22Rv1 (cell line): Measurements from ENCODE around the gene TBXT.
"Not testable (repeated sequence)": the region's sequence is repeated elsewhere in the genome, so short reads cannot be mapped to it uniquely, and the experiment has no call there.

Experiments used
- H3K27ac ChIP-seq: fragments of 450-650 bp; 2 replicates; pipeline ENCODE4 v1.5.1; 2017
- ZFX ChIP-seq: fragments of 450-650 bp; IDR thresholded peaks from 2 replicates; pipeline ENCODE4 v1.6.1; 2017; ENCODE audit warnings: antibody characterized with exemption, borderline replicate concordance
- TF ChIP-seq, protein P1 (sequence below): fragments of 450-650 bp; IDR thresholded peaks from 2 replicates; pipeline ENCODE4 v1.5.1; 2017; ENCODE audit warnings: mild to moderate bottlenecking

The TBXT gene

DNA sequence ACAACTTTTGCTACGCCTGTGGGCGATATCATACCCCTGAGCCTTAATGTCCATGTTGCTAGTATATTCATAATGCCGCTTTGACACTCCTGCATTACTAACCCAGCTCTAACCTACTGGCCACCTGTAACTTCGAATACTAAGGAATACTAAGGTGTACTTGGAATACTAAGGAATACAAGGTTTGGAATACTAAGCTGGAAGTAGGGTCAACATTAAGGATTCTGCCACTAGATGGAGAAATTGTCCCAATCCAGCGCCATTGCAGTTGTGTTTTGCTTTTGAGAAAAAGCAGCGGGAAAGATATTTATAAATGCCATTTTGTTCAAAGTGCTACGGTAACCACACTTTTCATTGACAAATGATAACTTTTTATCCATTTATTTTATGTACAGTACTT lies 10.7 kb downstream of the TBXT start:
- no peak overlapping the region for H3K27ac ChIP-seq
- no peak for TF ChIP-seq ZFX
- TF ChIP-seq, protein P1, sequence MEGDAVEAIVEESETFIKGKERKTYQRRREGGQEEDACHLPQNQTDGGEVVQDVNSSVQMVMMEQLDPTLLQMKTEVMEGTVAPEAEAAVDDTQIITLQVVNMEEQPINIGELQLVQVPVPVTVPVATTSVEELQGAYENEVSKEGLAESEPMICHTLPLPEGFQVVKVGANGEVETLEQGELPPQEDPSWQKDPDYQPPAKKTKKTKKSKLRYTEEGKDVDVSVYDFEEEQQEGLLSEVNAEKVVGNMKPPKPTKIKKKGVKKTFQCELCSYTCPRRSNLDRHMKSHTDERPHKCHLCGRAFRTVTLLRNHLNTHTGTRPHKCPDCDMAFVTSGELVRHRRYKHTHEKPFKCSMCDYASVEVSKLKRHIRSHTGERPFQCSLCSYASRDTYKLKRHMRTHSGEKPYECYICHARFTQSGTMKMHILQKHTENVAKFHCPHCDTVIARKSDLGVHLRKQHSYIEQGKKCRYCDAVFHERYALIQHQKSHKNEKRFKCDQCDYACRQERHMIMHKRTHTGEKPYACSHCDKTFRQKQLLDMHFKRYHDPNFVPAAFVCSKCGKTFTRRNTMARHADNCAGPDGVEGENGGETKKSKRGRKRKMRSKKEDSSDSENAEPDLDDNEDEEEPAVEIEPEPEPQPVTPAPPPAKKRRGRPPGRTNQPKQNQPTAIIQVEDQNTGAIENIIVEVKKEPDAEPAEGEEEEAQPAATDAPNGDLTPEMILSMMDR: peak; percentile 14; the same call in 1 of the 2 replicates

DNA sequence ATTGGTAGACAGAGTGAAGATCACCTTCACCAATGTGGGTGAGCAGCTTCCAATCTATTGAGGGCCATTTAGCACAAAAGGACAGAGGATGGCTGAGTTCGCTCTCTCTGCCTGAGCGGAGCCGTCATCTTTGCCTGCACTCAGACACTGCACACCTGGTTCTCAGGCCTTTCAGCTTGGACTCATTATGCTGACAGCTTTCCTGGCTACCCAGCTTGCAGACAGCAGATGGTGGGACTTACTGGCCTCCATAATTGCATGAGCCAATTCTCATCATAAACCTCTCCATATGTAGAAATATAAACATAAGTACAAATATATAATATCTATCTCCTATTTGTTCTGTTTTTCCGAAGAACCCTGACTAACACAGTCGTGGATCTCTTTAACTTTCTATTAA lies 13.7 kb downstream of the TBXT start:
- no peak overlapping the region for H3K27ac ChIP-seq
- TF ChIP-seq, protein P1: no peak
- TF ChIP-seq ZFX: no peak

DNA sequence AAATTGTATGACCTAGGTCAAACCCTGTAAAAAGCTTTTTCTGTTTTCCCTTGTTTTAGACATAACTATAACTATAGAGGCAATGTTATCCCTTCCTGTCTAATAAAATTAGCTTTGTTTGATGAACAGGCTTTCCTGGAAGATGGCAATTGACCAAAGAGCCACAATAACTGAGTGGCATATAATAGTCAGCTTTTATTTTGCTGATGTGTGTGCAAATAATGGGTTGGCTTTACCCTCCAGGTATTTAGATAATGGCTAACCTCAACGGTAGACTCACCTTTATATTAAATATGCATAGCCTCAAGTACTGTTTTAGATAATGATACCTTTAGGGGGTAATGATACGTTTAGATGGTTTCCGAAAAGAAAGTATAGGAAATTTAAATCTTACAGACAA lies 15.0 kb downstream of the TBXT start:
- no peak for TF ChIP-seq ZFX
- TF ChIP-seq, protein P1: no peak
- no peak overlapping the region for H3K27ac ChIP-seq

DNA sequence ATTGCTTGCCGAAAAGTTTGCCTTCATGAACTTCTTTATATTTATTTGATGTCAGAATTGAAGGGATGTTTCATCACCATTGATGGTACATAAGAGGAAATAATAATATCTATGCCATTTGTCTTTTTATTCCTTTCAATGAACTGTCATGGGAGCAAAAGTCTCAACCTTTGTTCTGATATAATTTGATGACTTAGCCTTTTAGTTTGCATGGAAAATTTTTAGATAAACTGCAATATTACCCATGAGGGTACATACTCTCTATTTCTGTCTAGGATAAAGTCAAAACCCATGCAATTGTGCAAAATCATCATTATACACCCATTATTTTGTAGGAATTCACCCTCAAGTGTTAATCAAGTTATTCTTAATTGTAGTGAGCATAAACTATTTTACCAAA lies 15.9 kb downstream of the TBXT start:
- TF ChIP-seq, protein P1: no peak
- no peak overlapping the region for H3K27ac ChIP-seq

DNA sequence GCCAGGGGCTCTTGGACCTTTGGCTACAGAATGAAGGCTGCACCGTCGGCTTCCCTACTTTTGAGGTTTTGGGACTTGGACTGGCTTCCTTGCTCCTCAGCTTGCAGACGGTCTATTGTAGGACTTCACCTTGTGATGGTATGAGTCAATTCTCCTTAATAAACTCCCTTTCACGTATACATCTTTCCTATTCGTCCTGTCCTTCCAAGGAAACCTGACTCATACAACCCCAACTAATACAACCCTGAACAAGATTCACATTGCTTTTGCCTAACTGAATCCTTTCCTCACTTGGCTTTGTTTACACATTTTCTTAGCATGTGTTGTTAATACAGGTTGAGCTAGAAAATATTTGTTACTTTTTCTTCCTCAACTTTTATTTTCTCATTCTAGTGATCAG lies 21.9 kb downstream of the TBXT start:
- no peak for TF ChIP-seq ZFX
- TF ChIP-seq, protein P1: no peak
- H3K27ac ChIP-seq: no peak overlapping the region

DNA sequence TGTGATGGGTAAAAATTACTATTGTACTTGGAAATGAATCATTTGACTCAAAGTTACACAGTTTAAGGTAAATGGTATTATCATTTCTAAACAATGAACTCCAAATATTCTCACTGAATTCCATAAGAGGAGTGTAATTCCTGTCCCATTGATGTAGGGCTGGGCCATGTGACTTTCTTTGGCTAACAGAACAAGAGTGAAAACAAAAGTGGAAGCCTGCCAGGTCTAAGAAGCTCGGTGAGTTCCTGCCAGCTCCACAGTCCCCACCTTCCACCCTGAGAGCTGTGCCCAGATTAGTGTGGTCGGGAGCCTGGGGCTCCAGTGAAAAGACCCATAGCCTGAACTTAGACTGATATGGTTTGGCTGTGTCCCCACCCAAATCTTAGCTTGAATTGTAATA lies 24.6 kb downstream of the TBXT start:
- no peak overlapping the region for H3K27ac ChIP-seq
- TF ChIP-seq, protein P1: no peak
- TF ChIP-seq ZFX: no peak

DNA sequence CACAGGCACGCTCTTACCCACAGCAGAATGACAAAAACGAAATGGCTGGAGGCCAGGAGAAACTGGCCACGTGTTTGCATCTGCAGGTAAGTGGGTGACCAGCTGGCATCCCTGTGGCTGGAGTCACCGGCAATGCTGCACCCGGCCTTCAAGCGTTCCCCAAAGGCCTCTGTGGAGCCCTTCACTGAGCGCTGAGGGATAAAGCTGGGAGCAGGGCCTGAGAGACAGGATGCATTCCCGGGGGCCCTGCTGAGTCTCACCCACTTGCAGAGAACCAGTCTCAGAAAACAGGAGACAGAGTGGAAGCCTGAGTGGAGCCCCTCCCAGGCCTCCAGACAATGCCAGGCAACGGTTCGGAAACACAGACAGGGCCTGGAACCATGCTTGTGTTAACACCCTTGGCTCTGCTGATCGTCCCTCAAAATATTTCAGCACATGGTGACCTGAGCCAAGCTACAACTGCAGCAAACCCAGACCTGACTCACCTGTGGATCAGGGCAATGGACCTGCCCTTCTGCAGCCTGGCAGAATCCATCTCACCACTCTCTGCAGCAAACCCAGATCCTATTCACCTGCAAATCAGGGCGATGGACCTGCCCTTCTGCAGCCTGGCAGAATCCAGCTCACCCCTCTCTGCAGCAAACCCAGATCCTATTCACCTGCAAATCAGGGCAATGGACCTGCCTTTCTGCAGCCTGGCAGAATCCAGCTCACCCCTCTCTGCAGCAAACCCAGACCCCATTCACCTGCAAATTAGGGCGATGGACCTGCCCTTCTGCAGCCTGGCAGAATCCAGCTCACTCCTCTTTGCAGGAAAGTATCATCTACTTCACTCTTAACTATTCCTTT lies 39.8 kb downstream of the TBXT start:
- no peak overlapping the region for H3K27ac ChIP-seq
- TF ChIP-seq, protein P1: no peak
- no peak for TF ChIP-seq ZFX

DNA sequence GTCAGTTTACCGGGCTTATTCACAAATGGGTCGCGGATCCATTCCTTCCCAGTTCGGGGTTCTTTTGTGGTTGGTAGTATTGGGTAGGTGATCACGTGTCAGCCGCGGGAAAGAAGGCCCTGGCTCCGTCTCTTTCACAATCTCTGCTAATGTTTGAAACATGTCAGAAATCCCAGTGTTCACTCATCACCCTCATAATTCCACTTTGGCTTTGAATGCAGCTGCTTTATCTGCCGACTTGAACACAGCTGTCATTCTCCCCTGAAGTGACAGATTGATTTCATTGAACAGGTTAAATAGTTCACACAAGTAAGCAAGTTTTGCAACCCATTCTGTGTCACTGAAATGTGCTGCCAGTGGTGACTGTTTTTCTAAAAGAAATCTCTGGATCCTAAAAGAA lies 44.5 kb downstream of the TBXT start:
- not testable (repeated sequence) for H3K27ac ChIP-seq
